Left lung (tissue), 10 donors: Measurements from ENCODE around the gene CLDN1. TPM values are rescaled to one million over a fixed set of nuclear protein-coding genes. Genes with fewer than 3 reads are reported as not detected.

Source experiments
- ATAC-seq: fragments of 200-7000 bp; cut with Tn5 transposase; one replicate; pipeline ENCODE4 v1.9.1; 2020; ENCODE audit warnings: moderate library complexity
- DNase-seq, 4 donors: peaks; one replicate each; pipeline ENCODE4 v3.0.0-alpha.2; 2013 to 2020
- H3K27ac ChIP-seq, 2 donors: fragments of 200-600 bp; sonication (generic) in 1 of 2; one replicate each; pipeline versions ENCODE4 v1.5.0 to v1.8.0; 2020 to 2021
- H3K27me3 ChIP-seq, 2 donors: fragments of 200-600 bp; sonication (generic) in 1 of 2; one replicate each; pipeline versions ENCODE4 v1.5.0 to v1.8.0; 2020 to 2021
- H3K36me3 ChIP-seq, 2 donors: fragments of 200-600 bp; sonication (generic) in 1 of 2; one replicate each; pipeline versions ENCODE4 v1.5.0 to v1.8.0; 2020 to 2021
- H3K4me1 ChIP-seq, 2 donors: fragments of 200-600 bp; one replicate each; pipeline ENCODE4 v1.8.0; 2021
- H3K4me3 ChIP-seq, 2 donors: fragments of 200-600 bp; sonication (generic) in 1 of 2; one replicate each; pipeline versions ENCODE4 v1.5.0 to v1.8.0; 2020 to 2021; ENCODE audit warnings: mild to moderate bottlenecking in 1 of 2
- H3K9me3 ChIP-seq, 2 donors: fragments of 200-600 bp; sonication (generic) in 1 of 2; one replicate each; pipeline versions ENCODE4 v1.5.0 to v1.8.0; 2020 to 2021
- CTCF ChIP-seq, 2 donors: fragments of 200-600 bp; sonication (generic) in 1 of 2; IDR thresholded peaks; one replicate each; pipeline versions ENCODE4 v1.5.0 to v1.8.0; 2021; ENCODE audit warnings: antibody characterized with exemption in 2 of 2
- intact Hi-C, 2 donors: fragments of 100-400 bp; cut with DNase I; formaldehyde crosslinking; loops; one replicate each; pipeline versions ENCODE4 v1.11.2 to v1.14.2; 2022
- polyA plus RNA-seq, 6 donors: library from polyadenylated mRNA; unstranded; fragments of 120-200 nt; gene quantifications; one replicate each; pipeline ENCODE4 v1.2.1, GENCODE V29; 2013; ENCODE audit not compliant: insufficient read length in 6 of 6
- total RNA-seq, 2 donors: library from RNA; stranded (reverse); fragmentation: NEBNext Ultra II Directional; extraction: Animal tissue kit (Norgen Biotek cat#: 25700); gene quantifications; one replicate each; pipeline ENCODE4 v1.2.1, GENCODE V29; 2021
- donor health status: DM: no; HTN: yes; CAD: no.
- donor health status: DM: no; HTN: no; CAD: no.

Gene CLDN1
- total and polyA plus RNA-seq, 8 donors, result 1.3 to 78.8 (median 2.9) TPM

GRCh38 chr3:190345878-190346277, 23.6 kb upstream of the CLDN1 start:
- peak; percentile 38 for ATAC-seq
- no peak for TF ChIP-seq CTCF (IDR thresholded peaks at IDR 0.05)
- no peak for DNase-seq
- no peaks in the 10 kb centered on the region for H3K9me3 ChIP-seq
- intact Hi-C loops, result no loop called here
- H3K27ac ChIP-seq, result peak overlapping the region; percentile 67 to 77
- H3K4me1 ChIP-seq, result peaks cover 8% of the 10 kb centered on the region in 2 donors
- H3K4me3 ChIP-seq, result no peak overlapping the region
- H3K27me3 ChIP-seq, result no peaks in the 10 kb centered on the region
- H3K36me3 ChIP-seq, result no peaks in the 10 kb centered on the region

- peaks cover 8% of the 10 kb centered on the region in 2 donors for H3K4me1 ChIP-seq
- peak overlapping the region; percentile 67 to 77 for H3K27ac ChIP-seq
- DNase-seq, result no peak
- TF ChIP-seq CTCF (IDR thresholded peaks at IDR 0.05), result no peak
- H3K4me3 ChIP-seq, result no peak overlapping the region
- ATAC-seq, result peak; percentile 86
- H3K27me3 ChIP-seq, result no peaks in the 10 kb centered on the region
- no peaks in the 10 kb centered on the region for H3K9me3 ChIP-seq
- intact Hi-C loops, result no loop called here
- H3K36me3 ChIP-seq, result no peaks in the 10 kb centered on the region
Observed at GRCh38 chr3:190345027-190345821, 23.0 kb upstream of the CLDN1 start.

GRCh38 chr3:190340071-190340470, 17.8 kb upstream of the CLDN1 start:
- DNase-seq (no peak), ATAC-seq (no peak)
- Histone ChIP-seq H3K9me3 (no peaks in the 10 kb centered on the region), H3K4me1 (peaks cover 0 to 7% of the 10 kb centered on the region in 2 donors), H3K27ac (no peak overlapping the region), H3K27me3 (no peaks in the 10 kb centered on the region), H3K36me3 (no peaks in the 10 kb centered on the region), H3K4me3 (no peak overlapping the region)
- TF ChIP-seq CTCF (IDR thresholded peaks at IDR 0.05), result no peak
- intact Hi-C loops, result no loop called here

GRCh38 chr3:190339130-190339529, 16.9 kb upstream of the CLDN1 start:
- DNase-seq, result no peak
- intact Hi-C loops, result no loop called here
- ATAC-seq, result peak; percentile 70
- no peak for TF ChIP-seq CTCF (IDR thresholded peaks at IDR 0.05)
- no peak overlapping the region for H3K4me3 ChIP-seq
- no peaks in the 10 kb centered on the region for H3K27me3 ChIP-seq
- H3K27ac ChIP-seq, result no peak overlapping the region
- no peaks in the 10 kb centered on the region for H3K9me3 ChIP-seq
- H3K36me3 ChIP-seq, result no peaks in the 10 kb centered on the region
- H3K4me1 ChIP-seq, result no peaks in the 10 kb centered on the region

GRCh38 chr3:190338717-190339116, 16.5 kb upstream of the CLDN1 start:
- DNase-seq, result no peak
- no peak for TF ChIP-seq CTCF (IDR thresholded peaks at IDR 0.05)
- Histone ChIP-seq H3K4me1 (no peaks in the 10 kb centered on the region), H3K27me3 (no peaks in the 10 kb centered on the region), H3K9me3 (no peaks in the 10 kb centered on the region), H3K36me3 (no peaks in the 10 kb centered on the region), H3K27ac (no peak overlapping the region), H3K4me3 (no peak overlapping the region)
- intact Hi-C loops, result no loop called here
- ATAC-seq, result peak; percentile 89
